Neural crest cell (in vitro differentiated cells): ENCODE results near the gene UBE2U. TPM values are rescaled to one million over a fixed set of nuclear protein-coding genes. Genes with fewer than 3 reads are reported as not detected.
"Not testable (repeated sequence)": the region's sequence is repeated elsewhere in the genome, so short reads cannot be mapped to it uniquely, and the experiment has no call there.

Experiments
- DNase-seq: peaks from one replicate; pipeline ENCODE4 v3.0.0; 2021; ENCODE audit warnings: low read depth, mixed read lengths, low spot score
- H3K27ac Mint-ChIP-seq: one replicate; pipeline ENCODE4 v1.8.0; 2021; ENCODE audit warnings: mild to moderate bottlenecking, mixed read lengths; ENCODE audit not compliant: unreplicated experiment
- H3K27me3 Mint-ChIP-seq: 2 replicates; pipeline ENCODE4 v1.8.0; 2021; ENCODE audit warnings: low read depth, mild to moderate bottlenecking, mixed read lengths
- H3K36me3 Mint-ChIP-seq: 2 replicates; pipeline ENCODE4 v1.8.0; 2021; ENCODE audit warnings: low read depth, mild to moderate bottlenecking, mixed read lengths
- H3K4me1 Mint-ChIP-seq: 2 replicates; pipeline ENCODE4 v1.8.0; 2021; ENCODE audit warnings: mixed read lengths
- H3K4me3 Mint-ChIP-seq: one replicate; pipeline ENCODE4 v1.8.0; 2021; ENCODE audit warnings: mild to moderate bottlenecking, mixed read lengths
- H3K9me3 Mint-ChIP-seq: 2 replicates; pipeline ENCODE4 v1.8.0; 2021; ENCODE audit warnings: mixed read lengths
- total RNA-seq: library from RNA; stranded (reverse); gene quantifications from 2 replicates; pipeline ENCODE4 v1.2.1, GENCODE V29; 2021
- TF ChIP-seq, protein P1 (sequence below): fragments of 200-600 bp; sonication (generic); conservative IDR thresholded peaks from 2 replicates; pipeline ENCODE4 v1.5.0; 2021; ENCODE audit warnings: antibody characterized with exemption, mild to moderate bottlenecking

Gene UBE2U
- total RNA-seq, 1 donor from 2014 or later, result not detected

DNA sequence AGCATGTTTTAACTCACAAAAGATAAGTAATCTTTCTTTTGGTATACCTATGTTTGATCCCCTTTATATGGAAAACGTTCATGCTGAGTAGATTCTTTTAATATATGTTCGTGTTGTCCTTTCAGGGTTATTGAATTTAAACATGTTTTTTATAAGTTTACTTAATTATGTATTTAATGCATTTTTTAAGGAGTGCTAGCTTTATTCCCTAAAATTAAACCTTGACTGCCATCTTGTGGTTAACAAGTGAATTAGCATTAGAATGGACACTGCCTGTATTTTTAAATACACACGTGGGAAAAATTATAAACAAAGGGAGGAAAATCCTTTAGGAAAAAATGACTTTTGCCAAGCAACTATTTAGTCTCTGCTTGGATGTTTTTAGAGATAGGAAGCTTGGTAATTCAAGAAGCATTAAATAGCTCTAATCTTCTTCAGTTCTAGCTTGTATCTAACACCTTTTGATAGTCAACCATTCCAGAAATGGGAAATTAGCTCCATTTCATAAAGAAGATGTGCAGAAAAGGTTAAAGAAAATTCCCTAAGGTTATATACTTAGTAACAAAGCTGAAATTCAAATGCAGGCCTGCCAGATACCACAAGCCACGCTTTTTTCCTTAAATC is 43.0 kb downstream of the UBE2U start:
- no peak for DNase-seq
- Mint-ChIP-seq H3K9me3 (no peaks in the 10 kb centered on the region), H3K27me3 (no peaks in the 10 kb centered on the region), H3K27ac (no peak overlapping the region), H3K4me1 (peaks cover 26% of the 10 kb centered on the region), H3K4me3 (no peak overlapping the region), H3K36me3 (no peaks in the 10 kb centered on the region)
- TF ChIP-seq, protein P1, sequence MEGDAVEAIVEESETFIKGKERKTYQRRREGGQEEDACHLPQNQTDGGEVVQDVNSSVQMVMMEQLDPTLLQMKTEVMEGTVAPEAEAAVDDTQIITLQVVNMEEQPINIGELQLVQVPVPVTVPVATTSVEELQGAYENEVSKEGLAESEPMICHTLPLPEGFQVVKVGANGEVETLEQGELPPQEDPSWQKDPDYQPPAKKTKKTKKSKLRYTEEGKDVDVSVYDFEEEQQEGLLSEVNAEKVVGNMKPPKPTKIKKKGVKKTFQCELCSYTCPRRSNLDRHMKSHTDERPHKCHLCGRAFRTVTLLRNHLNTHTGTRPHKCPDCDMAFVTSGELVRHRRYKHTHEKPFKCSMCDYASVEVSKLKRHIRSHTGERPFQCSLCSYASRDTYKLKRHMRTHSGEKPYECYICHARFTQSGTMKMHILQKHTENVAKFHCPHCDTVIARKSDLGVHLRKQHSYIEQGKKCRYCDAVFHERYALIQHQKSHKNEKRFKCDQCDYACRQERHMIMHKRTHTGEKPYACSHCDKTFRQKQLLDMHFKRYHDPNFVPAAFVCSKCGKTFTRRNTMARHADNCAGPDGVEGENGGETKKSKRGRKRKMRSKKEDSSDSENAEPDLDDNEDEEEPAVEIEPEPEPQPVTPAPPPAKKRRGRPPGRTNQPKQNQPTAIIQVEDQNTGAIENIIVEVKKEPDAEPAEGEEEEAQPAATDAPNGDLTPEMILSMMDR, result peak; percentile 96

DNA sequence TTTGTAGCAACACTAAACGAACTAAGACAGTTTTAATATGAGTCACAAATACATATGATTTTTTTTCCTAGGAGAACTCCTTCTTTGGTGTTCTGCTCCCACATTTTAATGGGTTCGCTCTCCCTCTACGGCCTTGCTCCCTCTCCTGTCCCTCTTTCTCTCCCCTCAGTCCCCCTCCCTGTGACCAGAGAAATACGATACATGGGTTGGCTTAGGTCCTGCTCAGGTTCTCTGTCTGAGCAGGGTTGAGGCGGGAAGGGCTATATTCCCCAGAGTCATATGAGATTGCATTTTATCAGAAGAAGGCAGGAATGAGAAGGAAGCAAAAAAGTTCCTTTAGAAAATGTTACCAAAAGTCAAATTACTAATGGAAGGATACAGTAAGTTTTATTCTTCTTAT is 44.6 kb downstream of the UBE2U start:
- Mint-ChIP-seq H3K9me3 (peaks cover 3% of the 10 kb centered on the region), H3K27ac (no peak overlapping the region), H3K4me3 (no peak overlapping the region), H3K4me1 (peaks cover 22% of the 10 kb centered on the region), H3K36me3 (peaks cover 3% of the 10 kb centered on the region), H3K27me3 (no peaks in the 10 kb centered on the region)
- TF ChIP-seq, protein P1, result no peak
- DNase-seq, result no peak

DNA sequence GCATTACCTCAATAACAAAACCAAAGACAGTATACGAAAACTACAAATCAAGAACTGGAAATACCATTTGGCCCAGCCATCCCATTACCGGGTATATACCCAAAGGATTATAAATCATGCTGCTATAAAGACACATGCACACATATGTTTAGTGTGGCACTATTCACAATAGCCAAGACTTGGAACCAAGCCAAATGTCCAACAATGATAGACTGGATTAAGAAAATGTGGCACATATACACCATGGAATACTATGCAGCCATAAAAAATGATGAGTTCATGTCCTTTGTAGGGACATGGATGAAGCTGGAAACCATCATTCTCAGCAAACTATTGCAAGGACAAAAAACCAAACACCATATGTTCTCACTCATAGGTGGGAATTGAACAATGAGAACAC is 47.0 kb downstream of the UBE2U start:
- not testable (repeated sequence) for H3K4me1 Mint-ChIP-seq, H3K27me3 Mint-ChIP-seq, H3K4me3 Mint-ChIP-seq, H3K36me3 Mint-ChIP-seq, DNase-seq, H3K27ac Mint-ChIP-seq
- peaks cover 11% of the 10 kb centered on the region for H3K9me3 Mint-ChIP-seq

DNA sequence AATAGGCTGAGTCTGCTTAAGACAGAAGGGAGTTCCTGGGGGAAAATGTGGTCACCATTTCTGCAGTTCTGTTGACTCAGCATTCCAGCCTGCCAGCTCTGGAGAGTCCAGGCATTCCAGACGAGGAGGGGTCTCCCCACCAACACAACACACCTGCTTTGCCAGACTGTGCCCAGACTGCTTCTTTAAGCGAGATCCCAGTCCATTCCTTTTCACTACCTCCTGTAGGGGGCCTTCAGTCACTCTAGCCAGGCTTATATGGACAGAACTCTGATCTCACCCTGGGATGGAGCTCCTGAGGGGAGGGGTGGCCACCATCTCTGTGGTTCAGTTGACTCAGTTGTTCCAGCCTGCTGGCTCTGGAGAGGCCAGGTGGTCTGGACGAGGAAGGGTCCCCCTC is 48.5 kb downstream of the UBE2U start:
- no peak overlapping the region for H3K4me3 Mint-ChIP-seq
- no peak for DNase-seq
- H3K4me1 Mint-ChIP-seq, result no peaks in the 10 kb centered on the region
- H3K9me3 Mint-ChIP-seq, result peaks cover 11% of the 10 kb centered on the region
- H3K27ac Mint-ChIP-seq, result no peak overlapping the region
- peaks cover 7% of the 10 kb centered on the region for H3K36me3 Mint-ChIP-seq
- TF ChIP-seq, protein P1, result no peak
- peaks cover 2% of the 10 kb centered on the region for H3K27me3 Mint-ChIP-seq

DNA sequence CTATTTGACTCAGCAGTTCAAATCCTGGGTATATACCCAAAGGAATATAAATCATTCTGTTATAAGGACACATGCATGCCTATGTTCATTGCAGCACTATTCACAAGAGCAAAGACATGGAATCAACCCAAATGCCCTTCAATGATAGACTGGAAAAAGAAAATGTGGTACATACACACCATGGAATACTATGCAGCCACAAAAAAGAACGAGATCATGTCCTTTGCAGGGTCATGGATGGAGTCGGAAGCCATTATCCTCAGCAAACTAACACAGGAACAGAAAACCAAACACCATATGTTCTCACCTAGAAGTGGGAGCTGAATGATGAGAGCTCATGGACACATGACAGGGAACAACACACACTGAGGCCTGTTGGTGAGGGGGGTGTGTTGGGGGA is 53.8 kb downstream of the UBE2U start:
- DNase-seq, H3K4me1 Mint-ChIP-seq, H3K36me3 Mint-ChIP-seq, H3K27ac Mint-ChIP-seq, H3K27me3 Mint-ChIP-seq, H3K4me3 Mint-ChIP-seq: not testable (repeated sequence)
- H3K9me3 Mint-ChIP-seq, result peaks cover 11% of the 10 kb centered on the region

GRCh38 chr1:64258444-64258843 is 55.0 kb downstream of the UBE2U start:
- not testable (repeated sequence) for H3K27ac Mint-ChIP-seq, DNase-seq, H3K36me3 Mint-ChIP-seq, H3K4me3 Mint-ChIP-seq, H3K27me3 Mint-ChIP-seq, H3K9me3 Mint-ChIP-seq, H3K4me1 Mint-ChIP-seq

- no peaks in the 10 kb centered on the region for H3K9me3 Mint-ChIP-seq
- H3K4me3 Mint-ChIP-seq, result no peak overlapping the region
- H3K36me3 Mint-ChIP-seq, result no peaks in the 10 kb centered on the region
- no peaks in the 10 kb centered on the region for H3K4me1 Mint-ChIP-seq
- H3K27ac Mint-ChIP-seq, result no peak overlapping the region
- TF ChIP-seq, protein P1, result no peak
- no peaks in the 10 kb centered on the region for H3K27me3 Mint-ChIP-seq
- DNase-seq, result no peak
Observed at GRCh38 chr1:64263335-64263734, 59.9 kb downstream of the UBE2U start.
